Esophagus squamous epithelium (tissue), 5 donors: ENCODE results near the gene HUNK. TPM values are rescaled to one million over a fixed set of nuclear protein-coding genes. Genes with fewer than 3 reads are reported as not detected.

Source experiments
- DNase-seq: peaks from one replicate; lab custom pipeline; 2025; lab: John Stamatoyannopoulos, UW
- H3K27ac ChIP-seq, 4 donors: fragments of 200-600 bp; sonication (generic); one replicate each; pipeline ENCODE4 v1.5.1; 2016 to 2019; ENCODE audit warnings: mild to moderate bottlenecking in 1 of 4
- H3K27me3 ChIP-seq, 4 donors: fragments of 200-600 bp; sonication (generic); 1 replicate in 3 of 4; 2 replicates in 1 of 4; pipeline versions ENCODE4 v1.5.1 to v1.6.0; 2017 to 2021; ENCODE audit warnings: antibody characterized with exemption in 1 of 4
- H3K36me3 ChIP-seq, 3 donors: fragments of 200-600 bp; sonication (generic); one replicate each; pipeline ENCODE4 v1.5.1; 2016 to 2019
- H3K4me1 ChIP-seq, 3 donors: fragments of 200-600 bp; sonication (generic); one replicate each; pipeline ENCODE4 v1.5.1; 2017 to 2019
- H3K4me3 ChIP-seq, 4 donors: fragments of 200-600 bp; sonication (generic); 1 replicate in 3 of 4; 2 replicates in 1 of 4; pipeline ENCODE4 v1.5.1; 2016 to 2019; ENCODE audit warnings: mild to moderate bottlenecking in 2 of 4, moderate library complexity in 1 of 4
- H3K9me3 ChIP-seq, 3 donors: fragments of 200-600 bp; sonication (generic); one replicate each; pipeline ENCODE4 v1.5.1; 2016 to 2019
- POLR2A ChIP-seq, 4 donors: fragments of 450-650 bp; IDR thresholded peaks; one replicate each; pipeline ENCODE4 v1.6.1; 2017; ENCODE audit warnings: antibody characterized with exemption in 4 of 4, mild to moderate bottlenecking in 4 of 4, moderate library complexity in 3 of 4
- WGBS, 2 donors: methylation state at CpG; one replicate each; pipeline ENCODE4 v1.1.5; 2018; 5-methylcytosine and 5-hydroxymethylcytosine counted together
- intact Hi-C: fragments of 100-400 bp; cut with DNase I; formaldehyde crosslinking; loops from one replicate; pipeline ENCODE4 v1.15.0; 2022
- total RNA-seq, 4 donors: library from RNA; depleted of rRNA; stranded (reverse); fragments of >200 nt; gene quantifications; one replicate each; pipeline ENCODE4 v1.1.0, GENCODE V29; 2016
- TF ChIP-seq, protein P1 (sequence below), 6 experiments: fragments of 450-650 bp in 4 of 6; fragments of 200-600 bp in 2 of 6; sonication (generic) in 2 of 6; IDR thresholded peaks; one replicate each; pipeline ENCODE4 v1.5.1; 2016 to 2019; ENCODE audit warnings: antibody characterized with exemption in 6 of 6, mild to moderate bottlenecking in 4 of 6, moderate library complexity in 4 of 6
- donor health status: DM: yes; HTN: yes; CAD: no.

The HUNK gene
- total RNA-seq, 4 donors from 2014 or later, result under 0.01 to 2.8 (median 0.42) TPM

DNA sequence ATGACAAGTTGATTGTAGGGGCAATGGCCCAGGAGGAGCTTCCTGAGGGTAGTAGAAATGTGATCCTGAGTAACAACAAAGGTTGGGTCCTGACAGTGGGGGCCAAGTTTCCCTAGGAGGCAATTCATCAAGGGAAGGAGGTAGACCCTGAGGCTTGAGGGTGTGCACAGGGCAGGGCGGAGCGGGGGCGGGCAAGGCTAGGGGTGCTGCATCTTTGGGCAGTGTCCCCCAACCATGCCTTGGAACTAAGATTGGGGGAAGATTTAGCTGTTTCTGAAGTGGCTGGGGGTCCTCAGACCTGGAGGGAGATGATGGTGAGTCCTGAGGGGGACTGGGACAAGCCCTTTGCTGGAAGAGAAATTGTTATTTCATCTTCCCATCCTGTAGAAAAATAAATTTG, 50.9 kb downstream of the HUNK start:
- Histone ChIP-seq H3K36me3 (no peaks in the 10 kb centered on the region), H3K27me3 (no peaks in the 10 kb centered on the region), H3K4me1 (no peaks in the 10 kb centered on the region), H3K9me3 (no peaks in the 10 kb centered on the region), H3K27ac (no peak overlapping the region), H3K4me3 (no peak overlapping the region)
- TF ChIP-seq POLR2A (IDR thresholded peaks at IDR 0.05), result no peak
- TF ChIP-seq, protein P1, sequence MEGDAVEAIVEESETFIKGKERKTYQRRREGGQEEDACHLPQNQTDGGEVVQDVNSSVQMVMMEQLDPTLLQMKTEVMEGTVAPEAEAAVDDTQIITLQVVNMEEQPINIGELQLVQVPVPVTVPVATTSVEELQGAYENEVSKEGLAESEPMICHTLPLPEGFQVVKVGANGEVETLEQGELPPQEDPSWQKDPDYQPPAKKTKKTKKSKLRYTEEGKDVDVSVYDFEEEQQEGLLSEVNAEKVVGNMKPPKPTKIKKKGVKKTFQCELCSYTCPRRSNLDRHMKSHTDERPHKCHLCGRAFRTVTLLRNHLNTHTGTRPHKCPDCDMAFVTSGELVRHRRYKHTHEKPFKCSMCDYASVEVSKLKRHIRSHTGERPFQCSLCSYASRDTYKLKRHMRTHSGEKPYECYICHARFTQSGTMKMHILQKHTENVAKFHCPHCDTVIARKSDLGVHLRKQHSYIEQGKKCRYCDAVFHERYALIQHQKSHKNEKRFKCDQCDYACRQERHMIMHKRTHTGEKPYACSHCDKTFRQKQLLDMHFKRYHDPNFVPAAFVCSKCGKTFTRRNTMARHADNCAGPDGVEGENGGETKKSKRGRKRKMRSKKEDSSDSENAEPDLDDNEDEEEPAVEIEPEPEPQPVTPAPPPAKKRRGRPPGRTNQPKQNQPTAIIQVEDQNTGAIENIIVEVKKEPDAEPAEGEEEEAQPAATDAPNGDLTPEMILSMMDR (IDR thresholded peaks at IDR 0.05), result no peak
- intact Hi-C loops, result no loop called here
- 84 to 100% methylated on average over 3 of the region's 3 CpGs for WGBS, 2 donors
- no peak for DNase-seq

DNA sequence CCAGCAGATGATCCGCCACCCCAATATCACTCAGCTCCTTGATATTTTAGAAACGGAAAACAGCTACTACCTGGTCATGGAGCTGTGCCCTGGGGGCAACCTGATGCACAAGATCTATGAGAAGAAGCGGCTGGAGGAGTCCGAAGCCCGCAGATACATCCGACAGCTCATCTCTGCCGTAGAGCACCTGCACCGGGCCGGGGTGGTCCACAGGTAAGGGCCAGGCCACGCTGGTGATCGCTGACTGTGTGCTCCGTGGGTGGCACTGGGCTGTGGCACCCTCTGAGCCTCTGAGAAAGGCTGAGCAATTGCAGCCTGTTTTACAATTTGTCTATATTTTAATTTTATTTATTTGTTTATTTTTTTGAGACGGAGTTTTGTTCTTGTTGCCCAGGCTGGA, 51.7 kb downstream of the HUNK start:
- Histone ChIP-seq H3K9me3 (no peaks in the 10 kb centered on the region), H3K27me3 (no peaks in the 10 kb centered on the region), H3K27ac (no peak overlapping the region), H3K4me3 (no peak overlapping the region), H3K36me3 (no peaks in the 10 kb centered on the region), H3K4me1 (no peaks in the 10 kb centered on the region)
- no peak for TF ChIP-seq POLR2A (IDR thresholded peaks at IDR 0.05)
- TF ChIP-seq, protein P1 (IDR thresholded peaks at IDR 0.05), result no peak
- intact Hi-C loops, result no loop called here
- WGBS, 2 donors, result 92% methylated on average over 12 to 13 of the region's 13 CpGs
- no peak for DNase-seq

DNA sequence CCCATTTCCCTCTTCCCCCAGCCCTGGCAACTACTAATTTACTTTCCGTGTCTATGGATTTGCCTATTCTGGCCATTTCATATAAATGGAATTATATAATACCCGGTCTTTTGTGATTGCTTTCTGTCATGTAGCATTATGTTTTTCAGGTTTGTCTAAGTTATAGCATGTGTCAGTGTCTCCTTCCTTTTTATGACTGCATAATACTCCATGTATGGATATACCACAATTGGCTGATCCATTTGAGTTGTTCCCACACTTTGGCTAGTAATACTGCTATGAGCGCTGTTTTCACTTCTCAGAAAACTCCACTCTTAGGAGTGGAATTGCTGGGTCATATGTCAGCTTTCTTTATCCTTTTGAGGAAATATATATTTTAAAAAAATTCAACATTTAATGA, 53.7 kb downstream of the HUNK start:
- no peak for DNase-seq
- intact Hi-C loops, result no loop called here
- no peak for TF ChIP-seq POLR2A (IDR thresholded peaks at IDR 0.05)
- TF ChIP-seq, protein P1 (IDR thresholded peaks at IDR 0.05), result no peak
- Histone ChIP-seq H3K27ac (no peak overlapping the region), H3K4me1 (no peaks in the 10 kb centered on the region), H3K27me3 (no peaks in the 10 kb centered on the region), H3K9me3 (no peaks in the 10 kb centered on the region), H3K36me3 (no peaks in the 10 kb centered on the region), H3K4me3 (no peak overlapping the region)
- WGBS, 2 donors, result 95% methylated on average over 3 of the region's 3 CpGs

DNA sequence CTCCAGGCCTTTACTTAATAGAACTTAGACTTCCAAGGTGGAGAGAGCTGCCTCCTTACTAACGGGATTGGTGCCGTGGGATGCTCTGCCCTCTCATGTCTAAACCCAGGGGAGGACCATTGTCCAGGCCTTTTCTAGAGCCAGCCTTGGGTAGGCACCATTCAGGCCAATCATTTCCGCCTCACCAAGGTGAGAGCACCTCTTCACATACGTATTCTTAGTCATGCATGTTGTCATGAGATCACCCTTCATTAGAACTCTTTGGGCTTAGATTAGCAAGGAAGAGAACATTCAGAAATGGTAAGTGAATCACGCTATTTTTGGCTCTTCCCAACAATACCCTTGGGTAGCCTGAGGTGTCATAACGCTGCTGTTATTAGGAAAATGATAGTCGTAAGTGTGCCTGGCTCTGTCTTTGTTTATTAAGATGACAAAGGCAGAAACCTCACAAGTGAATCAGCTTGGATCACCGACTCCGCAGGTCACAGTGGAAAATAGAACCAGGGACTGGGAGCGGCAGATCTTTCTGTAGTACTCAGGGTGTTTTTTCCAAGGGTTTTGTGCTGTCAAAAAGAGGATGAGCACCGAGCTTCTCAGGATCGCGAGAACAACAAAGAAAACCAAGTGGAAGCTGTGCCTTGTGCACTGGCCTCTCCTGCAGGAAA, 55.0 kb downstream of the HUNK start:
- no peaks in the 10 kb centered on the region for H3K9me3 ChIP-seq
- H3K27me3 ChIP-seq, result no peaks in the 10 kb centered on the region
- no peak overlapping the region for H3K27ac ChIP-seq
- intact Hi-C loops, result no loop called here
- no peaks in the 10 kb centered on the region for H3K36me3 ChIP-seq
- TF ChIP-seq POLR2A (IDR thresholded peaks at IDR 0.05), result no peak
- TF ChIP-seq, protein P1 (IDR thresholded peaks at IDR 0.05), result no peak
- DNase-seq, result no peak
- WGBS, 2 donors, result 69 to 75% methylated on average over 13 of the region's 13 CpGs
- H3K4me3 ChIP-seq, result no peak overlapping the region
- no peaks in the 10 kb centered on the region for H3K4me1 ChIP-seq

DNA sequence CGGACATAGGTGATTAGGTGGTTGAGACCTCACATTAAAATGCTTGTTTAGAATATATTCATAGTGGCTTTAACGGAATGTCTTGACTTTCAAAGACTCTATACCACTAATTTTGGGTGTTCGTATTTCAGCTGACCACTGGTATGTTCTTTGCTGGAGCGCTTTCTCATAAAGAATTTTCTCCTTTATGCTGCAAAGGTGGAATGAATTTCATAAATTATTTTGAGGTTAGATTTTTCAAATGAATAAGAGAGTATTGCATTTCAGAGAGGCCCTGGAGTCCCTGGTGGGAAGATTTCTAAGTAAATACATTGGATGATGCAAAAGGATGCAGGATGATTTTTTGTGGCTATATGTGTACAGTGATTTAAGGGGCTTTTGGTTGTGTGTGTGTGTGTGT, 55.8 kb downstream of the HUNK start:
- no peak overlapping the region for H3K27ac ChIP-seq
- no peak for TF ChIP-seq POLR2A (IDR thresholded peaks at IDR 0.05)
- TF ChIP-seq, protein P1 (IDR thresholded peaks at IDR 0.05), result no peak
- DNase-seq, result no peak

More for the DNA sequence above, 55.8 kb downstream of the HUNK start:
- intact Hi-C loops, result no loop called here
- WGBS, 2 donors, result 86 to 88% methylated on average over 4 of the region's 4 CpGs
- Histone ChIP-seq H3K4me1 (no peaks in the 10 kb centered on the region), H3K9me3 (no peaks in the 10 kb centered on the region), H3K36me3 (no peaks in the 10 kb centered on the region), H3K27me3 (peaks cover 0 to 8% (median 0%) of the 10 kb centered on the region in 4 donors), H3K4me3 (no peak overlapping the region)
